Skeletal muscle satellite cell (primary cell): ENCODE data around the gene PI4KA.

ENCODE experiments used
- H3K27me3 ChIP-seq: 2 replicates; pipeline ENCODE4 v1.7.0; 2013; ENCODE audit warnings: low read length; ENCODE audit not compliant: control insufficient read depth, insufficient read depth
- H3K36me3 ChIP-seq: 2 replicates; pipeline ENCODE4 v1.7.0; 2013; ENCODE audit warnings: mild to moderate bottlenecking, control low read depth, low read length; ENCODE audit not compliant: insufficient read depth
- H3K4me1 ChIP-seq: 2 replicates; pipeline ENCODE4 v1.7.0; 2013; ENCODE audit warnings: low read length; ENCODE audit not compliant: control insufficient read depth, insufficient read depth
- H3K4me2 ChIP-seq: 2 replicates; pipeline ENCODE4 v1.7.0; 2013; ENCODE audit warnings: mild to moderate bottlenecking, low read length
- H3K4me3 ChIP-seq: 2 replicates; pipeline ENCODE4 v1.7.0; 2013; ENCODE audit warnings: low read length
- H3K9ac ChIP-seq: 2 replicates; pipeline ENCODE4 v1.7.0; 2013; ENCODE audit warnings: mild to moderate bottlenecking, low read depth, low read length, moderate library complexity
- H3K9me3 ChIP-seq: replicated peaks from 2 replicates; pipeline ENCODE4 v1.7.0; 2013; ENCODE audit warnings: mild to moderate bottlenecking, control low read depth, low read length

PI4KA gene

DNA sequence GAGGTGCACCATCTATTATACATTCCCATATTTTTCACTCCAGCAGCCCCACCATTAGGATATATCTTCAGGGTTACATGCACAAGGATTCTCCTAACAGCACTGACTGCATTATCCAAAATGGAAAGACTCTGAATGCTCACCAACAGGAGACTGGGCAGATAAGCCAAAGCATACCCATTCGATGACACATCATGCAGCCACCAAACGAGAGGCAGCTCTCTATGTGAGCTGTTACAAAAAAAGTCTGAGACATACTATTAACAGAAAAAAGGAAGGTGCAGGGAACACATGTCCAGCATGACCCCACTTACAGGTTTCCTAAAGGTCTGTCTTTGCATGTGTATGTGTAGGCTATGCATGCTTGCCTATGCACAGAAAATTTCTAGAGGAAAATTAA, 97.1 kb downstream of the PI4KA start:
- no peak overlapping the region for H3K4me2 ChIP-seq
- no peaks in the 10 kb centered on the region for H3K4me1 ChIP-seq
- no peak overlapping the region for H3K4me3 ChIP-seq
- H3K27me3 ChIP-seq, result no peaks in the 10 kb centered on the region
- H3K9me3 ChIP-seq, result no peaks in the 10 kb centered on the region
- no peak overlapping the region for H3K9ac ChIP-seq
- peaks cover 40% of the 10 kb centered on the region for H3K36me3 ChIP-seq

DNA sequence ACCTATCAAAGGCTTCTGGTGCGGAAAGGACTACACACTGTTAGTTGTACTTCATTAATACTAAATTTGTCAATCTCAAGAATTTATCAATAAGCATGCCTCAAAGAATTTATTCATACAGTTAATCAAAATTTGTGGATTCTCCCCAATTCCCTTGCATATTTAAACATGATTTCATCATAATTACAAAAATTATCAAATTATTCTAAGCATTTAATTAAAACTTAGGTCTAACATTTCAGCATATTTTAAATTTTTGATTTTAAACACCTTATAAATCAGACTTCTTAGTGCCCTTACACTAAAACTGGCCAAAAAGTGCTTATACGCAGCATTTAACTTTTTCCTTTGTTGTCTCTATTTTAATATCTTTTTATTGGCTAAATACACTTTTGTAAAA, 98.5 kb downstream of the PI4KA start:
- Histone ChIP-seq H3K9ac (no peak overlapping the region), H3K4me2 (no peak overlapping the region), H3K9me3 (no peaks in the 10 kb centered on the region), H3K4me3 (no peak overlapping the region), H3K36me3 (peaks cover 33% of the 10 kb centered on the region), H3K27me3 (no peaks in the 10 kb centered on the region), H3K4me1 (no peaks in the 10 kb centered on the region)

DNA sequence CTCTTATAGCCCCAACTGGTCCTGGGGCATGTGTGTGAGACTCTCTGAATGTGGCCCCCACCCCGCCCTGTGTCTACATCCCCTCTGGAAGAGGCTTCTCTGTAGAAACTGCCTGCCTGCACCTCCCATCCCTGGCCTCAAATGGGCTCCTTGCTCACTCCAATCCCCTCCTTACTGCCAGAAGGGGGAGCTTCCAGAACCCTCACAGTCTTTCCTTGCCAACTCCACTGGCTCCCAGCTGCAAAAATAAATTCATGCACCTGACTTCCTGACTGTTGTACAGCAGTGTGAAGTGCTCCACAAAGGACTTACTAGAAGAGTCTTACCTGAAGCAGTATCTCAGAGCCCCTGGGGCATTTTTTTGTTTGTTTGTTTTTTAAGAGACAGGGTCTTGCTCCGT, 99.9 kb downstream of the PI4KA start:
- Histone ChIP-seq H3K4me1 (no peaks in the 10 kb centered on the region), H3K4me3 (no peak overlapping the region), H3K27me3 (no peaks in the 10 kb centered on the region), H3K36me3 (peaks cover 19% of the 10 kb centered on the region), H3K9me3 (no peaks in the 10 kb centered on the region), H3K9ac (no peak overlapping the region), H3K4me2 (no peak overlapping the region)

DNA sequence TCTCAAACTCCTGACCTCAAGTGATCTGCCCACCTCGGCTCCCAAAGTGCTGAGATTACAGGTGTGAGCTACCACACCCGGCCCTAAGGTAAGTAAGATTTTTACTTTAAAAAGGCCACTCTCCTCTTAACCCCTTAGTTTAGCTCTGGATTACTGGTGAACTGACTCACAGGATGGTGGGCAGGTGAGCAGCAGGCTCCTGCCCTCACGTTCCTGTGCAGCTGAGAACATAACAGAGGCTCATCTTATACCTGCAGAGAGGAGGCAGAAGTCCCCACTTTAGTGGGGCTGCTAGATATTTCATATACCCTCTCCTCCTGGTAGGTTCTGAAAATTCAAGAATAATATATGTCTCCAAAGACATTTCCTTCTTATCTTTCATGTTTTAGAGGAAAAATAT, 101.8 kb downstream of the PI4KA start:
- Histone ChIP-seq H3K4me1 (peaks cover under 1% of the 10 kb centered on the region), H3K4me2 (no peak overlapping the region), H3K27me3 (no peaks in the 10 kb centered on the region), H3K4me3 (no peak overlapping the region), H3K9me3 (no peaks in the 10 kb centered on the region), H3K36me3 (peaks cover 18% of the 10 kb centered on the region), H3K9ac (no peak overlapping the region)

DNA sequence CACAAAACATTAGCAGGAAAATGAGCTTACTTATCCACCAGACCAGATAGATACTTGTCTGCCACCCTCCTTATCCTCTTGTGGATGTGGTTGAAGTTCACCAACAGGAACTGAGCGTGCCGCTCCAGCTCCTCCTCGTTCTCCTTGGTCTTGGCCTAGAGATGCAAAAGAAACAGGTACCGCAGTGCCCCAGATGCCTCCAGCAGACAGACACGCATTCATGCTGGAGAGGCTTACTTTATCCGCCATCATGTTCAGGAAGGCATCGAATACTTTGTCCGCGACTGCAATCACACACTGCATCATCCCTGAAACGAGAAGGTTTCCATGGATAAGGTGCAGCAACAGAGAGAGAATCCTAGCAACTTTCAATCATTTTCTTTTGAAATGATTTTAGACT, 105.7 kb downstream of the PI4KA start:
- peaks cover 36% of the 10 kb centered on the region for H3K36me3 ChIP-seq

DNA sequence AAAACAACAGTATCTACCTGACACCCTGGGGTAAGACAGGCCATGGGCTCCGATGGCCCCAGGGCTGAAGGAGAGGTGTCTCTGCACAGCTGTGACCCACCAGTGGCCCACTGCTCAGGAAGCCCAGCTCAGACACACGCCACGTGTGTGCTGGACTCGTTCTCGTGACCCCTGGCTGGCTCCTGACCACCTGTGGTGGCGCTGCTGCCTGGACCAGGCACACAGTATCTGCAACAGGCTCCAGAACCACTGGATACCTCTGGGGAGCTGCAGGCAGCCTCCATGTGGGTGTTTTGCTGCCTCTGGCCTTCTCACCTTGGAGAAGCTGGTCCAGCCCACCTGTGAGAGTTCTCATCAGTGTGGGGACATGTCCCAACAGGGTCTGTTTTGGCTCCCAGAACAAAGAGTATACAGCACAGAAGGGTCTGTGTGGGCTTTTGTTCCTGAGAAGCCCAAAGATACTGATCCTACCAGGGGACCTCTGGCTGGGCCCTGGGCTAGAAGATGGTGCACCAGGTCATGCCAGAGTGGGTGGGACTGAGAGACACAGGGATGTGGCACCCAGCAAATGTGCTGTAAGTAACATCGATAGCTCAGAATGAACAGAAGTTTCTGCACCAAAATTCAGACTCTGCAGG, 106.4 kb downstream of the PI4KA start:
- Histone ChIP-seq H3K4me3 (no peak overlapping the region), H3K4me2 (no peak overlapping the region), H3K9ac (no peak overlapping the region), H3K36me3 (peaks cover 36% of the 10 kb centered on the region), H3K9me3 (no peaks in the 10 kb centered on the region), H3K27me3 (no peaks in the 10 kb centered on the region), H3K4me1 (peaks cover 19% of the 10 kb centered on the region)

More for the DNA sequence above, 105.7 kb downstream of the PI4KA start:
- Histone ChIP-seq H3K9me3 (no peaks in the 10 kb centered on the region), H3K9ac (no peak overlapping the region), H3K27me3 (no peaks in the 10 kb centered on the region), H3K4me2 (no peak overlapping the region), H3K4me3 (no peak overlapping the region), H3K4me1 (peaks cover 19% of the 10 kb centered on the region)

DNA sequence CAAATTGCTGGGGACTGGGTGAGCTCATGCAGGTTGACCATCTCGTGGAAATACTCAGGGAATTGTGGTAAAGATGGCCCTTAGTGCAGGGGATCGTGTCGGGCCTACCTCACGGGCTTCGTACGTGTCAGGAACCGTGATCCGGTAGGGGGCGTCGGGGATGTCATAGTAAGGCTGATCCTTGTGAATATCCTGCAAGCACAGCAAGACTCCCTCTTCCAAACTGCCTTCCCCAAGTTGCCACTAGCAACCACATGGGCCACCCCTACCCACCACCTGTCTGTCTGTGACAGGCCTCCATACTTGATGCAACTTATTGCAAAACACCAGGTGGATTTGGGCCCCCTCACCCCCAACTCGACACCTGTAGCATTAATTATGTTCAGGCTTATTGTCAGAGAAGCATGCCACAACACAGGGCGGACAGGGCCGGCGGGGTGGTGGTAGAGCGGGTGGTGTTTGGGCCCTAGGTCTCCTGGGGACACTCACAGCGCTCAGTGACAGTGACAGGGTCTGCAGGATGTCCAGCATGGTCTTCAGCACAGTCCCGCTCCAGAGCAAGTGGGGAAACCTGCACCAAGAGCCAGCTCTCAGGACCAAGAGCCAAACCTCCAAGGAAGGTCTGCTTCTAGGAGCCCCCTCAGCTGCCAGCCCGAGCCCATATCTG, 107.3 kb downstream of the PI4KA start:
- Histone ChIP-seq H3K36me3 (peaks cover 44% of the 10 kb centered on the region), H3K4me2 (peak overlapping the region; percentile 55), H3K9me3 (no peaks in the 10 kb centered on the region), H3K4me1 (peaks cover 19% of the 10 kb centered on the region), H3K4me3 (no peak overlapping the region), H3K9ac (no peak overlapping the region), H3K27me3 (no peaks in the 10 kb centered on the region)

DNA sequence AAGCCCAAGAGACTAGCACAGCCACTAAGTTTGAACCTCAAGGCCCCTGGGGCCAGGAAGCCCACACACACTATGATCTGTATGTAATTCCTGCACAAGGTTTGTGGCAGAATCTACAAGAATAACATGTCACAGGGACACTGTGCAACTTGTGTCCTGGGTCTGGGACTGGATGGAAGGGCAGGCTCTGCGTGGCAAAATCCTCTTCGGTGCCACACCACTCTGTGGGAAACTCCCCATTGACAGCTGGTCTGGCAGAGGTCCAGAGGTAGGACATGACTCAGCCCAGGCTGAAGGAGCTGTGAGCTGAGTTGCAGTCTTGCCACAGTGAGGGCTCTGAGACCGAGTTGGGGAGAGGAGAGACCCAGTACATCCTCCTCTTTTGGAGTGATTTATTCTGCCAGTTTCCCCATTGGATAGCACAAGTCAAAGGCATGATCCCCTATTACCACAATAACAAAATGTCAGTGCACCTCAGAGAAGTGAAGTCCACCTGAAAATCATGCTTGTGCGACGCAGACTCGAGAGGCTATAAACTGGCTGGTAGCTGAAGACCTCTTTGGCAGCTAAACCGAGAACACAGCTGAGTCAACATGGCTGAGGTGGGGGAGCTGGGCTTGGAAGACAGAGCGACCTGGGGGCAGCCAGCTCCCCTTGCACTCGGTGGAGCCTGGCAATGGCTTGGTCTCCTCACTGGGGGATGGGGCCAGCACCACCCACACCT, 108.0 kb downstream of the PI4KA start:
- Histone ChIP-seq H3K9me3 (no peaks in the 10 kb centered on the region), H3K36me3 (peaks cover 45% of the 10 kb centered on the region), H3K4me3 (no peak overlapping the region), H3K9ac (no peak overlapping the region), H3K4me1 (peaks cover 19% of the 10 kb centered on the region), H3K27me3 (no peaks in the 10 kb centered on the region), H3K4me2 (peak overlapping the region; percentile 55)

DNA sequence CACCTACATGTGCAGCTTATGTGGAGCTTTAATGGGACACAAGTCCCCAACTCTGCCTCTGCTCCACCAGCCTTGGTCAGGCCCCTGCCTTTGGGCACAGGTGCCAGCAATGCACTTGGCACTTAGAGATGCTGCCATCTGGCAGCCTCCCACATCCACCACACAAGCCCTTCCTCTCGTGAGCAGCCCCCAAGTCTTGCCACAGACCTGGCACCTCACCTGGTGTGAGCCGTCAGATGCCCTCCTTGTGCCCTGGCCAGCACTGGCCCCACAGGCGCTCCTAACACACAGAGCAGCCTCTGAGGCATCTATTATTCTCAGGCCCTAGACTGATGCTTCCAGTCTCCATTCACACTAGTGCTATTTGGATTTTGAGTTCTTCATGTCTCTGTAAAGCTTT, 109.2 kb downstream of the PI4KA start:
- peaks cover 52% of the 10 kb centered on the region for H3K36me3 ChIP-seq
- H3K27me3 ChIP-seq, result no peaks in the 10 kb centered on the region
- no peaks in the 10 kb centered on the region for H3K9me3 ChIP-seq
- H3K4me3 ChIP-seq, result no peak overlapping the region
- H3K9ac ChIP-seq, result no peak overlapping the region
- no peak overlapping the region for H3K4me2 ChIP-seq
- H3K4me1 ChIP-seq, result peaks cover 19% of the 10 kb centered on the region

DNA sequence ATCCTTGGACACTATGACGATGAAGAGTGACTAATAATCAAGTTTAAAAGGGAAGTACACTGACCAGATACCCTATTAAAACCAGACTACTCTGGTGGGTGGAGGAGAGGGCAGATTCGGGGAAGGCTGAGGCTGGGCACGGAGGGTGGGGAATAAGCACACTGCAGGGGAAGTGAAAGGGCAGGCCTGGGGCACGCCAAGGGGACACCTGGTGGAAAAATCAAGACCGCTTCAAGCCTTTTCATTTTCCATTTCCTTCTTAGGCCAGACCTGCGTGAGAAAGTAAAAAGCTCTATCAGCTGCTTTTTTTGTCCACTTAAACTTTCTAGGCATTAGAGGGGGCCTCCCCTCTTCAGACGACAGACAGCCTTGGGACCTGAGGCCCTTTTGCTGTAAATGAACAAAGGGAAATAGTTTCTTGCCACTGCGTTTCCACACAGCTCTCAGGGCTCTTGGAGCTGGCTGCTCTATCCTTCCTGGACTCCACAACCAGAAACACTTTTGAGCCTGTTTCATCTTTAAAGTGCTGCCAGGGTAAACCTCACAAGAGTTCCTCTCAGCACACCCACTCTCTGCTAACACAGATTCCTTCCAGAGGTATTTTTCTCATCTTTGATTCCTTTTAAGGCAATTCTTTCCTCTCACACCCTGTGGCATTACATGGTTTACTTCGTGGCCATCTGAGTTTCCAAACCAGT, 109.7 kb downstream of the PI4KA start:
- H3K27me3 ChIP-seq, result no peaks in the 10 kb centered on the region
- H3K9ac ChIP-seq, result no peak overlapping the region
- no peaks in the 10 kb centered on the region for H3K9me3 ChIP-seq
- H3K36me3 ChIP-seq, result peaks cover 58% of the 10 kb centered on the region
- no peak overlapping the region for H3K4me3 ChIP-seq
- H3K4me2 ChIP-seq, result no peak overlapping the region
- H3K4me1 ChIP-seq, result peaks cover 19% of the 10 kb centered on the region

DNA sequence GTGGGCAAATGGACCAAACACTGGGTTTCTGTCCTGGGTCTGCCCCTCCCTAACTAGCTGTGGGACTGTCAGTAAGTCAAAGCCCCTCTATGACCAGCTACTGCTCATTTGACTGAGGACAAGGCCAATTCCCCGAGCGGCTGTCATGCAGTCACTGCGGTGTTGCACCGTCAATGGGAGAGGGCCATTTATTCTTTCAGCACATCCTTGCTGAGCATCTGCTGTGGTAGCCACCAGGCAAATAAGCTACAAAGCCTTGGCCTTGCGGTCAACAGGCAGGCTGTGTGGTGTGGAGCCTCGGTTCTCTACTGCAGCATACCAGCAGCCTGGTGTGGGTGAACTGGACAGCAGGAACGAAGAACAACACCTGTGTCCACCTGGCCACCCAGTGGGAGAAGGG, 110.5 kb downstream of the PI4KA start:
- H3K4me1 ChIP-seq, result peaks cover 19% of the 10 kb centered on the region
- H3K9me3 ChIP-seq, result no peaks in the 10 kb centered on the region
- no peaks in the 10 kb centered on the region for H3K27me3 ChIP-seq
- no peak overlapping the region for H3K9ac ChIP-seq
- peaks cover 58% of the 10 kb centered on the region for H3K36me3 ChIP-seq
- no peak overlapping the region for H3K4me2 ChIP-seq
- H3K4me3 ChIP-seq, result no peak overlapping the region
